HG02970 (cell line): ENCODE measurements around the gene XPC.
"Not testable (repeated sequence)": the region's sequence is repeated elsewhere in the genome, so short reads cannot be mapped to it uniquely, and the experiment has no call there.

ENCODE experiments used
- ATAC-seq: cut with Tn5 transposase; IDR thresholded peaks from one replicate; pipeline ENCODE4 v1.9.1; 2021; ENCODE audit warnings: mild to moderate bottlenecking, moderate library complexity, moderate number of reproducible peaks; ENCODE audit not compliant: unreplicated experiment, low FRiP score

The XPC gene

GRCh38 chr3:14124223-14124614 is 54.2 kb downstream of the XPC start:
- ATAC-seq = peak; percentile 32

DNA sequence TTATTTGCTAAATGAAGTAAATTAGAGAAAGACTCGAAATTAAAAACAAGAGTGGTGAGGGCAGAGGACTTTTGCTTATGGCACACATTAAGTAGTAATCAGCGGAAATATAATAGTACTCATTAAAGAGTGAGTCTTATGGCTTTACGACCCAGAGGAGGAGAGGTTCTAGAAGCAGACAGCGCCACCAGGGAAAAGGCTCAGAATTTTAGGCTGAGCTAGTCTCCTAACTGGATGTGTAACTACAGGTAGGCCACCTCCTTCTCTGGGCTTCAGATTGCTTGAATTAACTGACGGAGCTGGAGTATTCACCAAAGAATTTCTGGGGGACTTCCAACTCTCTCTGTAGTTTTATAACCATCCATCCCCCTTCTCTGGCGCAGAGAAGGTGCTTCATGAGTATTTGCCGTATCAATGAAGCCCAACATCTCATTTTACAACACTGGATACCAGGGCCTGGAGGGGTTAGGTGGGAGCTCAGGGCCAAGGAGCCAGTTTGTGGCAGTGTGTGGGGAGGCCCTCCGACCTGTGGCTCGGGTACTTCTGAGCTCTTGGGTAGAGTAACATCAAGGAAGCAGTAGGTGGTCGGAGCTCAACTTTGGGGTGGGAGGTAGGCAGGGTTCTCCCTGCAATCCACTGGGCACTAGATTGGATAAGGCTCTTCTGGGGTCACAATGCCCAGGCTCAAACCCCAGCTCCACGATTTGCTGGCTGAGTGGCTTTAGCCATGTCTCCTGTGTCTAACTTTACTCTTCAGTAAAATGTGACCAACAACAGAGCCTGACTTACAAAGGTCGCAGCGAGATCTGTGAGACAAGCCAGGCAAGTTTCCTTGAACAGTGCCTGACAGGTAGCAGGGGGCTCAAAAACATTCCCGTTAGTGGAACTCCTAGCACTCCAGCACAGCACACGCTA is 54.8 kb downstream of the XPC start:
- ATAC-seq = no peak

DNA sequence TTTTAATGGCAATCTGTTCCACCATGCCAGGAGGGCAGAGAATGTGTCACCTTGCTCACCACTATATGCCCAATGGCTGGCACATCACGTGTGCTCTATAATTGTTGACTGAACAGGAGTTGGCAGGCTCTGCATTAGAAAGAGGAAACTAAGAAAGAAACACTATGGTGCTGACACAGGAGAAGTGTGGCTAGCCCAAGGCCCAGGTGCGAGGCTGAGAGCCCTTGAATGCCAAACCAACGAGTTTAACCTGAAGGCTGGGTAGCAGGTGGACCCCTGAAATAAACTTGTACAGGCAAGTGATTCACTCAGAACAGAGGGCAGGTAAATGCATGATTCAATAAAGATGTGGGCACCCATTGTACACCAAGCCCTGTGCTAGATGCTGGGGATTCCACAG is 56.1 kb downstream of the XPC start:
- no peak for ATAC-seq

GRCh38 chr3:14121859-14122258 is 56.5 kb downstream of the XPC start:
- ATAC-seq = no peak

GRCh38 chr3:14120921-14121448 is 57.4 kb downstream of the XPC start:
- not testable (repeated sequence) for ATAC-seq

DNA sequence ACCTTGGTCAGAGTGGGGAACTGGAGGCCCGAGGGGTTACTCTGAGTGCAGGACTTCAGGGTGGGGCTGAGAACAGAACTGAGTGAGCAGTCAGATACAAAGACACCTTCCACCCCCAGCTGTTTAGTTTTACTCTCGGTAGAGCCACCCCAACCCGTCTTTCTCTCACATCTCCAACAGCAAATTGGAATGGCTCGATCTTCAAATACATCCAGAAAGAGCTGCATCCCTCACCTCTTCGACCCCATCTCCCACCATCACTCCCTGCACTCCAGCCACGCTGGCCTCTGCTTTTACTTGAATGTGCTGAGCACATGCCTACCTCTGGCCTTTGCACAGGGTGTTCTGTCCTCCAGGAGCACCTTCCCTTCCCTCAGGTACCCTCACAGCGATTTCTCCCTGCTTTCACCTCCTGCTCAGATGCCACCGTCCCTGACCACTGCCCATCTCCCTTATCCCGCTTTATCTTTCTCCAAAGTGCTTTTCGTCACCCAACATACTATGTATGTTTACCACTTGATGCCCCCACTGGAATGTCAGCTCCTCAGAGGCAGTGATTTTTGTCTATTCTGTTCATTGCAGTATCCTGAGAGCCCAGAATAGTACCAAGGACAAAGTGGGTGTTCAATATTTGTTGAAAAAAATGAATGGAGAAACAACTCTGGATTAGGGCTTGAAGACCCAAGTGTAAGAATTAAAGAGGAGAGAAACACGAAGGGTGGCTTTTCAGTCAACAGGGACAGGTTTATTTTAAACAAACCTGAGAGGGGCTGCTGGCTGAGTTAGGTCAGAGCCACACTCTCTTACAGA is 58.1 kb downstream of the XPC start:
- ATAC-seq = no peak

- no peak for ATAC-seq
Measured at GRCh38 chr3:14119651-14120050, 58.8 kb downstream of the XPC start.

DNA sequence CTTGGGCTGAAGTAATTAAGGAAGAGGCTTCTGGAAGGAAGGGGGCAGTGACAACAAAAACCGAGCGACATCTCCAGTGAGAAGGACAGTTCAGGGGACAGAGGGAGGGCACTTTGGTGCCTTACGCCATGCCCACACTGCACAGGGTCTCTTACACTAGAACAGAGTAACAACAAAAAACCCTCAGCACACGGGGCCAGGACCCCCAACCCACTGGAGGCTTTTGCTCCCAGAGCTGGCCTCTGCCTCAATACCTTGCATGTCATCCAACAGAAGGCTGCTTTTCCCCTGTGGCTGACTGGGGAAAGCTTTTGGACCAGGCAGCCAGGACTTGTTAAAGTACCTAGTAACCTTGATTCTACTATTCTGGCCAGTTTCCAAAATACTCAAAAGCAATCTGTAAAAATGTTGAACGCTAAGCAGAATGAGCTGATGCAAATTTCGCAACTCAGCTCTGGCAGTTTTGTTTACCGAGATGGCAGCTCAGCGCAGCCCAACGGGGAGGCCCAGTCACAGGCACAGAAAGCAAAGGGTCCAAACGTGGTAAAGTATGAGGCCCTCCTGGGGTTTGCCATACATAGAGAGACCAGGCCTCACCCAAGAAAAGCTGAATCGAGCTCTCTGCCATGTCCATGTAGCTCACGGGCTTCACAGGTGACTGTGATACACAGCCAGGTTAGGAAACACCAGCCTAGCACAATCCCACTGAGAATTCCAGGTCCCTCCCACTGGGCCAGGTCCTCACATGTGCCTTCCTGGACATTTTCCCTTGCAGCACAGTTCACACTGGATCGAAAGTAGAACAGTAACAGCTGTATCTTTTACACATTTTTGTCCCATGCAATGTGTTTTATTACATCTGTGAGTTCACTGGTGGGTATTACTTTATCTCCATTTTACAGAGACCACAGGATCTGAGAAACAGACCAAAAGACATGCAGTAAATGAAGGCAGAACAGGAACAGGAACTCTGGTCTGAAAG is 59.7 kb downstream of the XPC start:
- no peak for ATAC-seq

DNA sequence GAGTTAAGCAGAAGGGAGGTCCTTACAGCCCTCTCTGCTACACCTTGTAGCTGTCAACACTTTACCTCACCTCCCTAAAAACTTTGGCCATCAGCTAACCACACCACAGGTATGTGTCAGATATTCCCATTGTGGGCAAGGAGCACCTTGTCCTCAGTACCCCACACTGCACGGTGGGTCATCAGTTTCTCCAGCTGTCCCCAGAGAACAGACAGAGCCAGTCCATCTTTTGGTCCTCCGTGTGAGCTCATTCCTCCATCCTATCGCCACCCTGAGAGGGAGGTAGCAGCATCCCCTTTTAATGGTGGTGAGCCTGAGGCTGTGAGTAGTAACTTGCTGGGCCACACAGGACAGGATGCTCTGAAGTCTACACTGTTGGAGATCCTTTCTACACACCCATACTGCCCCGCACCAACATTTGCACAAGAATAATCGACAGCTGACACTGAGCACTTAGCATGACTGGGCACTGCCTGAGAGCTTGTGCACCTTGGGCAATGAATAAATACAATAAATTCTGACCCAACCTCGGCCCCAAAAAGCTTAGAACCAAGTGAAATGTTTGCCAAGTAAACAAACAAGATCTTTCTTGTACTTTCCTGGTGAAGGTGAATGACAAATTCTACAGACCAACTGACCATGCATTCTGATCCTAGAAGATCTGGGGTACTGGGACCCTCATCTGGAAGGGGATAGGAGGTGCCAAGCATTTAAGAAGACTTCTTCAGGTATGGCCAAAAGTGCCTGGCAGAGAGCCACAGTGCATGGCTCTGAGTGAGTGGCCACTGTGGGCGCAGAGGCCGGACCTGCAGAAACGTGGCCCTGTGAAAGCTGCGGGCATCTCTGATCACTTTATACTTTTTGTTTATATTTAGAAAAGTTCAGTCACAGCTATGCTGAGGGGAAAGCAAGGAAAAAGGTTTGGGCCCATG is 60.7 kb downstream of the XPC start:
- ATAC-seq = no peak

GRCh38 chr3:14113965-14114635 is 64.3 kb downstream of the XPC start:
- ATAC-seq = no peak

DNA sequence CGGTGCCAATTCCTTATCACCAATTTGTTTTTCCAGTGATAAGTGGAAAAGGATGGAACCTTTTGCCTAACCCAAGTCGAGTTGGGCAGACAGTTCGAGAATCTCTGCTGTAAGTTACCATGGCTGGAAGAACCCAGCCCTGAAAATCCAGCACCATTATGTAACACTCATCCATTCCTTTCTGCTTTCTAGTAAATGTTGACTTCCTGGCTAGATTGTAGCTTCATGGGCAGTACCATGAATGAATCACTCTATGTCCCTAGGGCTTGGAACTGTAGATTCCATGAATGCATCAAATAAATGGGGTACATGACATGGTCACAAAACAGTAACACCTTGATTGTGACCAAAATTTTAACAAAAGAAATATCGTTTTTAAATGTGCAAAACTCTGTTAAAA is 67.7 kb downstream of the XPC start:
- no peak for ATAC-seq

DNA sequence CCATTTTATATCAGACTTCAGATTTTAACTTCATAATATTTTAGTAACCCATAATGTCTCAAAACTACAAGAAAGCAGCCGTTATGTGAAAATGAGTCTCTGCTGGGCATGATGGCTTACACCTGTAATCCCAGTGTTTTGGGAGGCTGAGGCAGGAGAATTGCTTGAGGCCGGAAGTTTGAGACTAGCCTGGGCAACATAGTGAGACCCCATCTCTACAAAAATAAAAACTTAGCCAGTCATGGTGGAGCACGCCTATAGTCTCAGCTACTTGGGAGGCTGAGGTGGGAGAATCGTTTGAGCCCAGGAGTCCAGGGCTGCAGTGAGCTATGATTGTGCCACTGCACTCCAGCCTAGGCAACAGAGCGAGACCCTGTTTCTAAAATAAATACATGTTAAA is 68.6 kb downstream of the XPC start:
- ATAC-seq = not testable (repeated sequence)

DNA sequence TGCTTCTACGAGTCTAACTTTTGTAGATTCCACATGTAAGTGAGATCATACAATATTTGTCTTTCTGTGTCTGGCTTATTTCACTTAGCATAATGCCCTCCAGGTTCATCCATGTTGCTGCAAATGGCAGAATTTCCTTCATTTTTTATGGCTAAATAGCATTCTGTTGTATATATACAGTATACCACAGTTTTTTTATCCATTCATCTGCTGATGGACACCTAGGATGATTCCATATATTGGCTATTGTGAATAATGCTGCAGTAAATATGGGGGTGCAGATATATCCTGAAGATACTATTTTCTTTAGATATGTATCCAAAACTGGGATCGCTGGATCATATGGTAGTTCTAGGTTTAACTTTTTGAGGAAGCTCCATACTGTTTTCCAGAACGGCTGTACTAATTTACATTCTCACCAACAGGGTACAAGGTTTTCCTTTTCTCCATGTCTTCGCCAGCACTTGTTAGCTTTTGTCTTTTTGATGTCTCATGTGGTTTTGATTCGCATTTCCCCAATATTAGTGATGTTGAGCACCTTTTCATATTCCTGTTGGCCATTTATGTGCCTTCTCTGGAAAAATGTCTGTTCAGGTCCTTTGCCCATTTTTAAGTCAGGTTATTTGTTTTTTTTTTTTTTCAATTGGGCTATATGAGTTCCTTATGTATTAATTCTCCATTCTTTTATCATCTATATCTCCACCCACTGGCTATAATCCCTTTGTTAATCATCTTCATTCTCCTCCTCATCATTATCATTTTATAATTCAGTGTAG is 80.6 kb downstream of the XPC start:
- ATAC-seq = no peak

DNA sequence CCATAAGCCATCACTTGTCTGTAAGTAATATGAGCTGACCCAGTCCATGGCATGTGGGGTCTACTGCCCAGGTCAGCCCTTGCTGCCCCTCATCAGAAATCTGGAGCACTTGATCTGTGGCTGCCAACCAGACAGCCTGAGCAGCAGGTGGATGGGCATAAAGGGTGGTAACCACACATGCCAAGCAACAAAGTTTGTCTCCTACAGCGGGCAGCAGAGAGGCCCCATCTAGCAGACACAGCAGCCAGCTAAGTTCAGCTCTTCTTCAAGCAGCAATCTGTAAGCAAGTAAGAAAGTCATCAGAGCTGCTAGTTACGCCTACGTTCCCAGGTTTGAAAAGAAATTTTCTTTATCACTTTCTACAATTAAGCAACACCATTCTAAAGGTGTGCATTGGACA is 81.7 kb downstream of the XPC start:
- no peak for ATAC-seq
